Measurements from ENCODE around the gene UTS2R.
"Not testable (repeated sequence)": the region's sequence is repeated elsewhere in the genome, so short reads cannot be mapped to it uniquely, and the experiment has no call there.

UTS2R gene

DNA sequence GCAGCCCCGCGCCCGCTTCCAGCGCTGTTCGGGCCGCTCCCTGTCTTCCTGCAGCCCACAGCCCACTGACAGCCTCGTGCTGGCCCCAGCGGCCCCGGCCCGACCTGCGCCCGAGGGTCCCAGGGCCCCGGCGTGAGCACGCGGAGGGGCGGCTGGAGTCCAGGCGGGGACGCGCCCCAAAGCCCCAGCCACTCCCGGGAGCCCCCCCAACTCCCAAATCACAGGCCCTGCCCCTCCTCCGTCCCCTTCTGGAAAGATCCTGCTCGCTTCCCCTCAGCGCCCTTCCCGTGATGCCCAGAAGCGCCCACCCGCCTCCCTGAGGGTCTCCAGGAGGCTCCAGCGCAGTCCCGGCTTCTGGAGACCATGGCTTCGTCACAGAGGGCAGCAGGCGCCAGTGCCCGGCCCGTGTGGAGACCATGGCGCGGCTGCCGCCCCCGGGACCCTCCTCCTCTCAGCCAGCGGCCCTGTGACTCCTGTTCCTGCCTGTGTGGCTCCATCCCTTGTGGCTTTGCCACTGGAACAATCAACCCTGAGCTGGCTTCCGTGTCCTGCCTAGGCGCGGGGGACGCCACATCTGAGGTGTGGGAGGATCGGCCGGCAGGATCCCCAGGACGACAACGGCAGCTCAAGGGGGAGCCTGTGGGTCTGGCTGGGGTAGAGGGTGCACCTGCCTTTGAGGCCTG is 3.9 kb downstream of the UTS2R start:
- no peak for DNase-seq (ENCODE audit: low read depth)

DNA sequence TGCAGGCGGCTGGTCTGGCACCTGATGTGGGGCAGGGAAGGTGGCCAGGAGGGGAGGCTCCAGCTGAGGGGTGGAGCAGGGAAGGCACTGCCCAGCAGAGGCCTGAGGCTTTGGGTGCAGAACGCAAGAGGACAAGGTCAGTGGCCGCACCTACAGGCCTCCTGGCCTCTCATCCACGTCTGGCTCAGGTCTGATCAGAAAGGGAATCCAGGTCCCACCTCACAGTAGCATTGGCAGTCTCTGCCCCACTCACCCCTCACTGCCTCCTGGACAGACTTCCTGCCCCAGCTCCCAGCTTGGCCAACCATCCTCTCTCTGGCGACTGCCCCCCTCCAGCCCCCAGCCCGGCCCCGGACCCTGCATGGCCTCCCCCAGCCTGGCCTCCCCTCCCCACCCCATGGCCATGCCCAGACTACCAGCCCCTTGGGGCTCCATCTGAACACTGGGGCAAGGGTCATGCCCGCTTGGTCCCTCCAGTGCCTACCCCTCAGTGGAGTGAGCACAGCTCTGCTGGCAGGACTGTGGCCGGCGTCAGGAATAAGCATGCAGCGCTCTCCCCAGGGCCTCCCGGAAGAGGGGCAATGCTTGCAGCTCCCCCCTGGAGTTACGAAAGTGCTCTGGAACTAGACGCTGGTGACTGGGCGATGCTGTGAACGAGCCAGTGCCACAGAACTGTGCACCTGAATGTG is 4.6 kb downstream of the UTS2R start:
- DNase-seq (ENCODE audit: low read depth): no peak

DNA sequence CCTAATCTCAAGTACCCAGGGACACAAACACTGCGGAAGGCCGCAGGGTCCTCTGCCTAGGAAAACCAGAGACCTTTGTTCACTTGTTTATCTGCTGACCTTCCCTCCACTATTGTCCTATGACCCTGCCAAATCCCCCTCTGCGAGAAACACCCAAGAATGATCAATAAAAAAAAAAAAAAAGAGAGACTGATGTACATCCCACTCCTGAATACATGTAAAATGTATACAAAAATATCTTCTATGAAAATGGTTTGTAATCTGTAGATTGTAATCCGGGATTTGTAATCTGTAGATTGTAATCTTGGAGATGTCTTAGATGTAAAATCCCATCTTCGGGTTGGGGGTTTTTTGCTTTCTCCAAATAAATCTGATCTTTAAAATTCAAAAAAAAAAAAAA is 5.7 kb downstream of the UTS2R start:
- not testable (repeated sequence) for DNase-seq (ENCODE audit: low read depth)

DNA sequence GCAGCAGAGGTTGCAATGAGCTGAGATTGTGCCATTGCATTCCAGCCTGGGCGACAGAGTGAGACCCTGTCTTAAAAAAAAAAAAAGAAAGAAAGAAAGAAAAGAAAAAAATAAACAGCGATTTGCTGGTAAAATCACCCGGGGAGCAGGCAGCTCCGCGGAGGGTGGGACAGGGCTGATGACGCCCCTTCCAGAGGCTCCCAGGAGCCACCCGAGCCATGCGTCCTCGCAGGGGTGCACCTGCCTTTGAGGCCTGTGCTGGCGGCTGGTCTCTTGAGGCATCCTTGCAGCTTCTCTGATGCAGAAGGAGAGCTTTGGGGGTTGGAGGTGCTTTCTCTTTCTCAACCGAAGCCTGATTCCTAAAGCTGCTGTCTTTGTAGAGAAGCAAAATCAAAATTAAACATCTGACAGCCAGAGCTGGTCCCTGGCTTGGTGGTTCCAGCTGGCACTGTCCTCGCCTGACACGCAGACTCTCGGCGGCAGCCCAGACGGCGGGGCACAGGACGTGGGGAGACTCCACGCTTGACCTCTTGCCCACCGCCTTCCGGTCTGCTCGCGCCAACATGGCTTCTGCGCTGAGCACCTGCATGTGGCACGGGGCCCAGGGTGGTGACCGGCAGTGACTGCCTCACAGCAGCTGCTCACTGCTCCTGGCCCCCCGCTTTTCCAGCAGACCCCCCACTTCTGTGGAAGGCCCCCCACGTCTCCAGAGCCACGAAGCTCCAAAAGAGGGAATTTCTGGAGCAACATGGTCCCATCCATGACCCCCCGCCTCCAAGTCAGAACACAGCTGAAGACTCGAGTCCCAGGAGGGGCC is 6.6 kb downstream of the UTS2R start:
- DNase-seq (ENCODE audit: low read depth): no peak

DNA sequence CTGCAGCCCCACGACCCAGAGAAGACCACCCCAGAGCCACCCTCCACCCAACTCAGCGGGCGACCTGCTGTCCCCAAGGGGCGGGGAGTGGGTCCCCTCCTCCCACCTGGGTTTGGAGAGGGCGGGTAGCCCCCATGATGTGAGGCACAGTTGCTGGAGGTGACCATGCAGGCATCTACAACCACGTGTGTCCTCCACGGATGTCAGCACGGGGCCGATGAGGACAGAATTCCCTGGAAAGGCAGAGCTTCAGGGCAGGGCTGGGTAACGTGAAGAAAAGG is 7.1 kb downstream of the UTS2R start:
- no peak for DNase-seq (ENCODE audit: low read depth)

DNA sequence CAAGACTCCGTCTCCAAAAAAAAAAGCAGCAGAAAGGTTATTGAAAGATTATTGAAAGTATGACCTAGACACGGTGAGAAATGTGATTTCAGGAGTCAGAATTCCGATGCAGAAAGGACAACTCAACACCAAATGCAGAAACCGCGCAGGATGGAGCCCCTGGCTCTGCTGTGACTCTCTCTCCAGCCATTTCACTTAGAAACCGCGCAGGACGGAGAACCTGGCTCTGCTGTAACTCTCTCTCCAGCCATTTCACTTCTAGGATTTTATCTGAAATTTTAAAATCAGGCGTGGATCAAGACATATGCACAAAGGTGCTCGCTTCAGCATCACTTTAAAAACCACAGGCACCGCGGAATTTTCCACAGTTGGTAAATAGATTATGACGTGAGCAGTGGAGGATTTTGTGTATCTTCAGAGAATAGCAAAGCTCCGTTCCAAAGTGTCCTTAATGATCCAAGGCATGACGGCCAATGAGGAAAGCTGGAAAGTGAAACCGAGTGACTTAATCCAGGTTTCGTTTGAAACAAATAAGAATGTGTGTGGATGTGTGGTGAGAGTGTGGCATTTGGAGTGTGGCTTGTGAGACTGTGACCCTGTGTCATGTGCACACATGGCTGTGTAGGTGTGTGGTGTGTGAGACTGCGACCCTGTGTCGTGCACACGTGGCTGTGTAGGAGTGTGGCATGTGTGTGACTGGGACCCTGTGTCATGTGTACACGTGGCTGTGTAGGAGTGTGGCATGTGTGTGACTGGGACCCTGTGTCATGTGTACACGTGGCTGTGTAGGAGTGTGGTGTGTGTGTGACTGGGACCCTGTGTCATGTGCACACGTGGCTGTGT is 9.5 kb downstream of the UTS2R start:
- DNase-seq (ENCODE audit: low read depth): no peak

DNA sequence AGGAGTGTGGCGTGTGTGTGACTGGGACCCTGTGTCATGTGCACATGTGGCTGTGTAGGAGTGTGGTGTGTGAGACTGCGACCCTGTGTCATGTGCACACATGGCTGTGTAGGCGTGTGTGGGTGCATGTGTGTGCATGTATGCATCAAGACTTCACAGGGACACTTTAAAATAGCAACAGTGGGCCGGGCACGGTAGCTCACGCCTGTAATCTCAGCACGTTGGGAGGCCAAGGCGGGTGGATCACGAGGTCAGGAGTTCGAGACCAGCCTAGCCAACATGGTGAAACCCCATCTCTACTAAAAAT is 10.1 kb downstream of the UTS2R start:
- DNase-seq (ENCODE audit: low read depth): not testable (repeated sequence)

DNA sequence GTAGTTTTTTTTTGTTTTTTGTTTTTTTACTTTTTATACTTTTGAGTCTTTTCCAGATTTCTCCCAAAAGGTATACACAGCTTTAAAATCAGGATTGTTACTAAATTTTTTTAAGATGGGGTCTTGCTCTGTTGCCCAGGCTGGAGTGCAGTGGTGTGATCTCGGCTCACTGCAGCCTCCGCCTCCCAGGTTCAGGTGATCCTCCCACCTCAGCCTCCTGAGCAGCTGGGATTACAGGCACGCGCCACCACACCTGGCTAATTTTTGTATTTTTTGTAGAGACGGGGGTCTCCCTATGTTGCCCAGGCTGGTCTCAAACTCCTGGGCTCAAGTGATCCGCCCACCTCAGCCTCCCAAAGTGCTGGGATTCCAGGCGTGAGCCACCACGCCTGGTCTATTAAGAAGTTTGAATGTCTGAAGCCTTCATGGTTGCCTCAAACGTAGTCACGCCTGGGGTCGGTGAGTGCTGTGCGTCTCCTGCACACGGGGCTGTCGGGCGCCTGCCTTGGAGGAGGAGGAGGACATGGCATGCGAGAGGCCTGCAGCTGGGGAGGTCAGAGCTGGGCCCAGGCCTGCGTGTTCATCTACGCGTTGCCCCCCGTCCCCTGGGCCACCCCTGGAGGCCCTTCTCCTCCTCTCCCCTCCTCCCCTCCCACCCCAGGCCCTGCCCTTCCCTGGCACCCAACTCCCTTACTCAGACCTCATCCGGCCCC is 10.8 kb downstream of the UTS2R start:
- not testable (repeated sequence) for DNase-seq (ENCODE audit: low read depth)

DNA sequence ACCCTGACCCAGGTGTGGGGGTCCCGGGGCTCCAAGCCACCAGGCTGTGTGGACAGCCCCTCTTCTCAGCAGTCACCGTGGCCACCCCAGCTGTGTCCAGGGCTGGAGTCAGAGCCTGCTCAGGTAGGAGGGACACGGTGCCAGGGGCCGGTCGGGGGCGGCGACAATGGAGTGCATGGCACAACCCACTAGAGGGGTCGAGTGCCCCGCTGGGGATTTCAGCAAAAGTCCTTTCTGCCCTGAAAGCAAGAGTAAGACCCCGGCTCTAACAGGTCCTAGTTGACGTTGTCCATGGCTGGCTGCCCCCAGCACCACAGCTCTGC is 11.3 kb downstream of the UTS2R start:
- no peak for DNase-seq (ENCODE audit: low read depth)

DNA sequence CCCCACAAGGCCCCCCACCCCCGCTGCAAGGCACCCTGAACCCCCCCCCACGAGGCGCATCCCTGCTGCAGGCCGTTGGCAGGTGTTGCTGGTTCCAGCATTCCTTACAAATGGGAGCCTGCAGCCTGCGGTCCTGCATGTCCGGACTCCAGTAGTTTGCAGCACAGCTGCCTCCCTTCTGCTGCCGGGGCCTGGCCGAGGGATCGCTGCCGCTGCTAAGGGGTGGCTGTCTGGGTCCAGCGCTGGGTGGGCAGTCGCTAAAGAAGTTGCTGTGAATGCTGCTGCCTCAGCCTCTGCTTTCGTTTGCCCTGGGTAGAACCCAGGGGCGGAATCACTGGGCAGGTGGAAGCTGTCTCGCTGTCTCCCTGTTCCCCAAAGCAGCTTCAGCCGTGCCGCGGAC is 11.8 kb downstream of the UTS2R start:
- no peak for DNase-seq (ENCODE audit: low read depth)

DNA sequence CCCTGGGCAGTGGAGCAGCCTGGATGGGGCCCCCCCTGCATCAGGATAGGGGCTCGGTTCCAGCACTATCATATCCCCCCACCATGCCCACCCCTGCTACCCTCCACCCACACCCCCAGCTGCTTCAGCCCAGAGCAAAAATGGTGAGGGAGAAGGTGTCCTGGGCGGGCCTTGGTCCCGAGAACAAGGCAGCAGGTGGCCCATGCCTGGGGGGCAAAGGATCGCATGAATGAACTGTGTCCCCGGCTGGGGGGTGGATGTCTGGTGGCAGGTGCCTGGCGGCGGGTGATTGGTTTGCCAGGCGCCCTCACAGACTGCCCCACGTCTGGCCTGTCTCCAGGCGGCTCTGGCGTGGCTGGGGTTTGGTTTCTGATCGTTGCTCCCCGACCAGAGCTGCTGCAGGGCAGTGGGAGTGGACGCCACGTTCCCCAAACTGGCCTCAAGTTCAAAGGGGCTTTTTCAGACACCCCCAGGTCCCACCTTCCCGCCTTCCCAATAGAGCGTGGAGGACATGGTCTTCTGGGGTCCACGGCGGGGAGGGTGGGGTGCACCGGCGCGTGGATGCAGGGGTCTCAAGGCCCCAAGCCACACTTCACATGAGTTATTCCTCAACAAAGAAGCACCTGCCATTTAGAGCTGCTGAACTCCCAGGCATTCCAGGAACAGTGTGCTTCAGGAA is 12.6 kb downstream of the UTS2R start:
- no peak for DNase-seq (ENCODE audit: low read depth)

DNA sequence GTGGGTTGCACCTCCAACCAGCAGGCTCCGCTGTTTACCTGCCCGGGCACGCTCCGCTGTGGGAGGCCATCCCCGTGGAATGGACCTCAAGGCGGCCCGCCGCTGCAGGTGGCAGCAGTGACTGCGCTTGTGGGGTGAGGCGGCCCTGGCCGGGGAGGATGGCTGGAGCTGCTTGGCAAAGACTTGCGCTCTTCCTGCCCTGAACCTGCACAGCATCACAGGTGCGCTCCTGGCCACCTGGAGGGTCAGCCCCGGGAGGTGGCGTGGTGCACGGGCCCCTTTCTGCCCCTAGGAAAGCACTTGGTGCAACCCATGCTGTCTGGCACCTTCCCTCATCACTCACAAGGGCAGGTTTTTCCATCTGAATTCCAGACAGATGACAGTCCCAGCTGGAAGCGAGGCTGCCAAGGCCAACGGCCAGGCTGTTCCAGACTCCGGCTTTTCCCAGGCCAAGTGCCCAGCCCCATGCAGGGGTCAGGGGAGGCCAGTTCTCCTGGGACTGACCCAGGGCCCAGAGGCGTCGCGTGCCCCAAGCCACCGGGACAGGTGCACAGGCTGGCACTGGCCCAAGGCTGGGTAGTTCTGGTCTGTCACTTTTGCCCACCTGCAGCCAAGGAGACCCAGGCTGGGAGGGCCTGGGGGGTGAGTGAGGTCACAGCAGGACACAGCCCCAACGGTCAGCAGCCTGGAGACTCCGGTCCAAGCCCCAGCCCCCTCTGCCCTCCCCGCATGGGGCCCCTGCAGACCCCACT is 13.3 kb downstream of the UTS2R start:
- no peak for DNase-seq (ENCODE audit: low read depth)

DNA sequence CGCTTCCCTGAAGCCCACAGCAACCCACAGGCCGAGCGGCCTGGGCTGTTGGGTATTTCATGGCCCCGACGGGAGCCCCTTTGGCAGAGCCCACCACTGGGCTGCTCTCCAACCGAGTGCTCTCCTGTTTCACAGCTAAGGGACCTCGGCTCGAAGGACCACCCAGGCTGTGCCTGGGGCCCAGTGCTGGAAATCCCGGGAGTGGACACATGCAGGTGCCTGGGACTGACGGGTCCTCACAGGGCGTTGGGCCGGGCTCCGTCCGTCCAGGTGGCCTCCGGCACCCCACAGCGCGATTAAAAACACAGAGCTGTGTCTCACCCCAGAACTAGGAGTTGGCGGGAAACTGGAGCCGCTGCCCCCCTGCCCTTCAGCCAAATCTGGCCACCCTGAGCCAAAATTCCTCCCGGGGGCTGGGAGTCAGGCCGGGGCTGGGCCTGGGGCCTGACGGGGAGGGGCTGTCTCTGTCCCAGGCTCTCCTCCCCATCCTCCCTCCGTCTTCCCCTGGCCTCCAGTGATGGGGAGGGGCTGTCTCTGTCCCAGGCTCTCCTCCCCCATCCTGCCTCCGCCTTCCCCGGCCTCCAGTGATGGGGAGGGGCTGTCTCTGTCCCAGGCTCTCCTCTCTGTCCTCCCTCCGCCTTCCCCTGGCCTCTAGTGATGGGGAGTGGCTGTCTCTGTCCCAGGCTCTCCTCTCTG is 14.1 kb downstream of the UTS2R start:
- DNase-seq (ENCODE audit: low read depth): no peak

DNA sequence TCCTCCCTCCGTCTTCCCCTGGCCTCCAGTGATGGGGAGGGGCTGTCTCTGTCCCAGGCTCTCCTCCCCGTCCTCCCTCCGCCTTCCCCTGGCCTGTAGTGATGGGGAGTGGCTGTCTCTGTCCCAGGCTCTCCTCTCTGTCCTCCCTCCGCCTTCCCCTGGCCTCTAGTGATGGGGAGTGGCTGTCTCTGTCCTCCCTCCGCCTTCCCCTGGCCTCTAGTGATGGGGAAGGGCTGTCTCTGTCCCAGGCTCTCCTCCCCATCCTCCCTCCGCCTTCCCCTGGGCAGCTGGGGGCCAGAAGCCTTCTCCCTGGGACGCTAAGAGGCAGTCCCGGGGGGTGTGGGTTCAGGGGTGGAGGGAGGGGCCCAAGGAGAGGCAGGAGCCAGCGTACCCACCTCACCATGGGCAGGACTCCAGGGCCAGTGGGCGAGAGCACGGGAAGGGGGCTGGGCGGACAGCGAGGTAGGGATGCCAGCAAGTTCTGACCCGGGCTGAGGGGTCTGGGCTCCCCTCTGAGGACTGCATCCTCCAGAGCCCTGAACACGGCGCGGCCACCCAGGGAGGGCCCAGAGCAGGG is 14.8 kb downstream of the UTS2R start:
- DNase-seq (ENCODE audit: low read depth): no peak

DNA sequence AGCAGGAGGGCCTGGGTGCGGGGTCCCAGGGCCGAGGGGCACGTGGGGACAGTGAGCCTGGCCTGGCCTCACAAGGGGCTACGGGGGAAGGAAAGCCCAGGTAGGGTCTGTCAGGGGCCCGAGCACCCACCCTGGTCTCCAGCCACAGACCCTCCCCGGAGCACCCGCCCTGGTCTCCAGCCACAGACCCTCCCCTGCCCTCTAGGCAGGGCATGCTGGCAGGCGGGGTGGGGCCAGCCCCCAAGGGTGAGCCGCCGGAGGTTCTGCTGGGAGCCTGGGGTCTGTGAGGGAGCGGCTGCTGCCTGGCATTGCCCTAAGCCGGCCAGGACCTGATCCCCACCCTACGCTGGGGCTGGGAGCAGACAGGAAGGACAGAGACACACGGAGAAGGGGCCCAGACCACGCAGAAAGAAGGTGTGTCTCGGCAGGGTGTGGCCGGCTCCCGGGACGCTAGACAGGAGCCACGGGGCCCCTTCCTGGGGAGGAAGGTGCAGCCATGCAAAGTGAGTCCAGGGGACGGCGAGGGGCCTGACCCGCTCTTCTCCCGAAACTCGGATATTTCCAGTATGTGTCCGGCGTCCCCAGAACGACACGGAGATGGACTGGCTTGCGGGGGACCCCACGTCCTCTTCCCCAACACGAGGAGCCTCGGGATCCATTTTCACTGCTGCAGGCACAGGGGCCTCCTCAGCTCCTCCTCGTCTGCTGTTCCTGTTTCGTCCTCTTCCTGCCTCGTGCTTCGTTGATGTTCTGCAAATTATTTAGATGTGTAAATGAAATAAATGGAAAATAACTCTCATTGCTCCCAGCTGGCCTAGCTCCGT is 15.5 kb downstream of the UTS2R start:
- no peak for DNase-seq (ENCODE audit: low read depth)

DNA sequence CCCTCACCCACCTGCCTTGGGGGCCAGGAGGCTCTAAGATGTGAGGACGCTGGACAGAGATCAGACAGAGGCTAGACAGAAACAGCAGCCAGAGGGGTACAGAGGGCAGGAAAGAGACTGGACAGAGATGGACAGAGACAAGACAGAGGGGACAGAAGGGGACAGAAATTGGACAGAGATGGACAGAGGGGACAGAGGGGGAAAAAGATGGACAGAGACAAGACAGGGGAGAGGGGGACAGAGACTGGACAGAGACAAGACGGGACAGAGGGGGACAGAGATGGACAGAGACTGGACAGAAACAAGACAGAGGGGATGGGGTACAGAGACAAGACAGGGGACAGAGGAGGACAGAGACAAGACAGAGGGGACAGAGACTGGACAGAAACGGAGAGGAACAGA is 16.1 kb downstream of the UTS2R start:
- DNase-seq (ENCODE audit: low read depth): no peak

DNA sequence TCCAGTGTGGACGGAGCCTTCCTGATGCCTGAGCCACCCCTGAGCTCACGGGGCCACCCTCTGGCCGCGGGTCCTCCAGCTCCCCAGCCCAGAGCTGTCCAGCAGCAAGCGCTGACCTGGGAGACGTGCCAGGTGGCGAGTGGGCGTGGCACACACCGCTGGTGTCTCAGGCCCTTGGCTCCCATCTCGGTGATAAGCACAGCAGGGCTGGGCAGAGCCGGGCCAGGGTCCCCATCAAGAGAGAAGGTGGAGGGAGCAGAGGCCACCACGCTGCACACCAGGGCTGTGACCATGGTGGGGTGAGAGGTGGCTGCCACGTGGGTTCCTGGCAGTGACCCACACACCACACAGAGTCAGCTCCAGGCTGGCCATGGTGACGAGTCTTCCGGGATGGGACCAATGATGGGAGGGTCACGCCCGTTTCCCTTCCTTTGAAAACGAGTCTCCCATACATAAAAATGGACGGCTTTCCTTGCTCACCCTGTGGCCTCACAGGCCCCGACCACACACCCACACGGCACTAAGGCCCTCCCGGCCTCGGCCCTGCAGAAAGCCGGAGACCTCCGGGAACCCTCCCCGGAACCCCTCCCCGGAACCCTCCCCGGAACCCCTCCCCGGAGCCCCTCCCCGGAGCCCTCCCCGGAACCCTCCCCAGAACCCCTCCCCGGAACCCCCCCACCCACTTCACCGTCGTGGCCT is 16.8 kb downstream of the UTS2R start:
- no peak for DNase-seq (ENCODE audit: low read depth)

DNA sequence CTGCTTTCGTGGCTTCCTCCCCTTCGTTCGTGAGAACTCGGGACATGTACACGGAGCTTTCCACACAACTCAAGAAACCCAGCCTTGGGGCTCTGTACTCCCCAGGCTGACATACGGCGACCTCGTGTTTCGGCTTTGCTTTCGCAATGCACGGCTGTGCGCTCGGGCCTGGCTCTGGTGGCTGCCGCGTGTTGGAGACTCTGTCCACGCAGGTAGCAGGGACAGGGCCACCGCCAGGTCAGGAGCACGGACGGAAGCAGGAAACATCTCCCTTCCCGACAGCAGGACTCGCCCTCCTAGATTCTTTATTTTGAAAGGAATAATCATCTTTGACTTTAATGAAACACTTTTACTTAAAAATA is 17.3 kb downstream of the UTS2R start:
- no peak for DNase-seq (ENCODE audit: low read depth)

Measured in activated T-cell treated with anti-CD3 and anti-CD28 coated beads for 48 hours (primary cell).